MCF 10A (cell line): ENCODE results near the gene GPR25. TPM values are rescaled to one million over a fixed set of nuclear protein-coding genes. Genes with fewer than 3 reads are reported as not detected.
A peak's percentile ranks its signal among the peaks of the same experiment; 100 is the strongest.

Experiments
- BruUV-seq: library from RNA; stranded (reverse); fragments of 400-500 nt; replicated peaks from 2 replicates; lab custom pipeline; 2021; lab: Mats Ljungman, UMichigan
- CTCF ChIA-PET: fragments of 300-600 bp; sonication (Branson Sonifier 250); formaldehyde crosslinking; extraction: SDS; loops from one replicate; lab custom pipeline; 2021; ENCODE audit warnings: antibody characterized with exemption, inconsistent platforms; lab: Yijun Ruan, JAX
- POLR2A ChIA-PET: fragments of 300-600, 350-650 bp; sonication (Branson Sonifier 250); formaldehyde crosslinking; extraction: SDS; loops from one replicate; lab custom pipeline; 2020; ENCODE audit warnings: antibody characterized with exemption, inconsistent platforms; lab: Yijun Ruan, JAX
- DNase-seq: peaks from one replicate; pipeline ENCODE4 v3.0.0-alpha.2; 2018; ENCODE audit not compliant: unreplicated experiment
- H3K27ac Mint-ChIP-seq: one replicate; pipeline ENCODE4 v1.8.0; 2022; ENCODE audit warnings: mild to moderate bottlenecking, low read depth, mixed read lengths; ENCODE audit not compliant: unreplicated experiment
- H3K27me3 Mint-ChIP-seq: one replicate; pipeline ENCODE4 v1.8.0; 2022; ENCODE audit warnings: mixed read lengths; ENCODE audit not compliant: insufficient read depth, unreplicated experiment
- H3K36me3 Mint-ChIP-seq: one replicate; pipeline ENCODE4 v1.8.0; 2022; ENCODE audit warnings: mild to moderate bottlenecking, moderate library complexity, mixed read lengths; ENCODE audit not compliant: insufficient read depth, unreplicated experiment
- H3K4me1 Mint-ChIP-seq: one replicate; pipeline ENCODE4 v1.8.0; 2022; ENCODE audit warnings: mixed read lengths; ENCODE audit not compliant: insufficient read depth, unreplicated experiment
- H3K4me3 Mint-ChIP-seq: one replicate; pipeline ENCODE4 v1.8.0; 2022; ENCODE audit warnings: mild to moderate bottlenecking, moderate library complexity, mixed read lengths; ENCODE audit not compliant: unreplicated experiment
- H3K9me3 Mint-ChIP-seq: one replicate; pipeline ENCODE4 v1.8.0; 2022; ENCODE audit warnings: mixed read lengths; ENCODE audit not compliant: unreplicated experiment
- intact Hi-C: fragments of 100-400 bp; cut with micrococcal nuclease; formaldehyde crosslinking; loops from 2 replicates; pipeline ENCODE4 v1.14.1; 2022
- total RNA-seq: library from RNA; stranded (reverse); gene quantifications from 2 replicates; pipeline ENCODE4 v1.2.3, GENCODE V29; 2022
- TF ChIP-seq, protein P1 (sequence below): fragments of 200-600 bp; IDR thresholded peaks from one replicate; pipeline ENCODE4 v1.8.0; 2022; ENCODE audit warnings: antibody characterized with exemption, mild to moderate bottlenecking; ENCODE audit not compliant: unreplicated experiment

GPR25 gene
- total RNA-seq, 1 experiment from 2014 or later = 0.68 TPM

DNA sequence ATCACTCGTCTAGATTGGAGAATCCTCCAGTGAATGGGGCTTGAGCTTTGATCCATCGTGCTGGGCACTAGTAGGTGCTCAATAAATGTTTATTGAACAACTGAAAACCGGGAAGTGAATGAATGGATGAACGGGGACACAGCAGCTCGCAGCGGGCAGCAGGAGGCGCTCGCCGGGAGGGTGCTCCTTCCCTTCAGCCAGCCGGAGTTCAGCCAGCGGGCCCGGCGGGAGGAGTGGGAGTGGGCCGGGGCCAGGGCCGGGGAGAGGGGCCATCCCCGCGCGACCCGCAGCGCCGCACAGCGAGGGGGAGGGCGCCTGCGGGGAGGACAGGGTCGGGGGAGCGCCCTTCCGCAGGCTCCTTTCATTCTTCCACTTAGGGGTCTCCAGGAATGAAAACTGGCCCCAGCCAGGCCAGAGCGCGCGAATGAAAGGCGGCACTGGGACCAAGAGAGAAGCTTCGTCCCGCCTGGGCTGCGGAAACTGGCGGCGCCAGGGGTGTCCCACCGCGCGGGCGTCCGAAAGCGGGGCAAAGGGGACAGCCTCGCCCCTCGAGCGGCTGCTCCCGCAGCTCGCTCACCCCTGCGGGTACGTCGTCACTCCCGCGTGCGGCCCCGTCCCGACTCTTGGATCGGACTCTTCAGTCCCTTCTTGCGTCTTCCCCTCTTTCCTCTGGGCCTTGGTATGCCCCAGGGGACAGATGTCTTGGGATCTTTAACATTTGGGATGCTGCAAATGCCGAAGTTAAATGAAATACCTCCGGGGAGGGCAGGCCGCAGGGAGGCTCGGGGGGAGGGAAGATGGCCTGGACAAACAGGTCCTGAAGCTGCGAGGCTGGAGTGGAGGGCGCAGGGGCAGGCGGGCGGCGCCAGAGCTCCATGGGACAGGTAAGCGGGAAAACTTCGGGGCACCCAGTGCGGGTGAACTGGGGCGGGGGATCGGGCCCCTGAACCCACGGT lies 18.3 kb downstream of the GPR25 start:
- no peaks in the 10 kb centered on the region for H3K27me3 Mint-ChIP-seq
- DNase-seq = peak; percentile 81
- ChIA-PET POLR2A (interaction anchor here (0.7 to 3.4 kb wide), 9 partner anchors 12 to 259 kb away, joined by 3 to 28 read pairs (median 5); partner anchors contain the start of gene DDX59), CTCF (interaction anchor here (0.6 to 4.3 kb wide), 27 partner anchors 9 to 369 kb away, joined by 3 to 29 read pairs (median 4); no protein-coding TSS in a partner anchor)
- H3K4me3 Mint-ChIP-seq = peak overlapping the region; percentile 80
- TF ChIP-seq, protein P1, sequence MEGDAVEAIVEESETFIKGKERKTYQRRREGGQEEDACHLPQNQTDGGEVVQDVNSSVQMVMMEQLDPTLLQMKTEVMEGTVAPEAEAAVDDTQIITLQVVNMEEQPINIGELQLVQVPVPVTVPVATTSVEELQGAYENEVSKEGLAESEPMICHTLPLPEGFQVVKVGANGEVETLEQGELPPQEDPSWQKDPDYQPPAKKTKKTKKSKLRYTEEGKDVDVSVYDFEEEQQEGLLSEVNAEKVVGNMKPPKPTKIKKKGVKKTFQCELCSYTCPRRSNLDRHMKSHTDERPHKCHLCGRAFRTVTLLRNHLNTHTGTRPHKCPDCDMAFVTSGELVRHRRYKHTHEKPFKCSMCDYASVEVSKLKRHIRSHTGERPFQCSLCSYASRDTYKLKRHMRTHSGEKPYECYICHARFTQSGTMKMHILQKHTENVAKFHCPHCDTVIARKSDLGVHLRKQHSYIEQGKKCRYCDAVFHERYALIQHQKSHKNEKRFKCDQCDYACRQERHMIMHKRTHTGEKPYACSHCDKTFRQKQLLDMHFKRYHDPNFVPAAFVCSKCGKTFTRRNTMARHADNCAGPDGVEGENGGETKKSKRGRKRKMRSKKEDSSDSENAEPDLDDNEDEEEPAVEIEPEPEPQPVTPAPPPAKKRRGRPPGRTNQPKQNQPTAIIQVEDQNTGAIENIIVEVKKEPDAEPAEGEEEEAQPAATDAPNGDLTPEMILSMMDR = peak; percentile 61
- no peaks in the 10 kb centered on the region for H3K36me3 Mint-ChIP-seq
- H3K4me1 Mint-ChIP-seq = peaks cover 59% of the 10 kb centered on the region
- no peaks in the 10 kb centered on the region for H3K9me3 Mint-ChIP-seq
- no TSS peak for BruUV-seq
- intact Hi-C loops = loop anchor here (2.0 to 10.0 kb wide), 3 partner anchors 82 to 224 kb away; partner anchors contain the start of gene CACNA1S
- peak overlapping the region; percentile 83 for H3K27ac Mint-ChIP-seq

GRCh38 chr1:200891774-200892157 lies 19.0 kb downstream of the GPR25 start:
- CTCF ChIA-PET = interaction anchor here (0.7 to 2.7 kb wide), 10 partner anchors 10 to 188 kb away, joined by 3 to 21 read pairs (median 4); no protein-coding TSS in a partner anchor
- intact Hi-C loops = loop anchor here (2.0 to 10.0 kb wide), 3 partner anchors 81 to 223 kb away; partner anchors contain the start of gene CACNA1S
- TF ChIP-seq, protein P1 = no peak
- no TSS peak for BruUV-seq
- Mint-ChIP-seq H3K36me3 (peaks cover 5% of the 10 kb centered on the region), H3K4me3 (peak overlapping the region; percentile 80), H3K27ac (peak overlapping the region; percentile 83), H3K9me3 (no peaks in the 10 kb centered on the region), H3K4me1 (peaks cover 66% of the 10 kb centered on the region), H3K27me3 (no peaks in the 10 kb centered on the region)
- no peak for DNase-seq
- POLR2A ChIA-PET = interaction anchor here (1.0 to 3.4 kb wide), 4 partner anchors 13 to 222 kb away, joined by 3 to 28 read pairs (median 8); partner anchors contain the start of gene DDX59

DNA sequence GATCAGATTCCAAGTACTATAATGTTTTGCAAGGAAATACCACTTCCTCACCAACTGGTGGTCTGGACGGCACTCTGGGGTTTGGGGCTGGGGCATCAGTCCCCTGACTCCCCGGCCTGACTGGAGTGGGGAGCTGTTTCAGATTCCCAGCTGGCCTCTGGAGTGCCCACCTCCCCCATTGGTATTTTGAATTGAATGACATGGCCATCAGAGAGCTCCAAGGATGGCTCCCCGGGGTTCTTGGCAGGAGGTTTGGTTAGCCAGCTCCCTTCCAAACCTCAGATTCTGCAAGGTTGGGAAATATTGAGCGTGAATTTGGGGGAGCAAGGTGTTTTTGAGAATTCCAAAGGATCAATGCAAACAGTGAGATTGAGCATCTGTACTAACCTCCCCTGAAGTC lies 19.8 kb downstream of the GPR25 start:
- H3K4me1 Mint-ChIP-seq = peaks cover 72% of the 10 kb centered on the region
- POLR2A ChIA-PET = interaction anchor here (0.9 to 5.7 kb wide), 6 partner anchors 9 to 44 kb away, joined by 3 to 68 read pairs (median 7); no protein-coding TSS in a partner anchor
- H3K4me3 Mint-ChIP-seq = no peak overlapping the region
- peaks cover 8% of the 10 kb centered on the region for H3K36me3 Mint-ChIP-seq
- CTCF ChIA-PET = interaction anchor here (2.0 to 2.7 kb wide), 2 partner anchors 11 to 150 kb away, joined by 8 to 21 read pairs; no protein-coding TSS in a partner anchor
- intact Hi-C loops = loop anchor here (10.0 kb wide), 1 partner anchor 222 kb away; the partner anchor contains the start of gene CACNA1S
- no peaks in the 10 kb centered on the region for H3K27me3 Mint-ChIP-seq
- TF ChIP-seq, protein P1 = no peak
- no TSS peak for BruUV-seq
- no peak for DNase-seq
- no peak overlapping the region for H3K27ac Mint-ChIP-seq
- H3K9me3 Mint-ChIP-seq = no peaks in the 10 kb centered on the region
